Right ventricle myocardium inferior (tissue), 1 donor: ENCODE data around the gene PLCXD3. TPM values are rescaled to one million over a fixed set of nuclear protein-coding genes. Genes with fewer than 3 reads are reported as not detected.

Experiments used
- ATAC-seq: fragments of 200-7000 bp; cut with Tn5 transposase; one replicate; pipeline ENCODE4 v1.9.1; 2020; ENCODE audit warnings: mild to moderate bottlenecking, moderate library complexity
- DNase-seq: peaks from one replicate; pipeline ENCODE4 v3.0.0; 2021; ENCODE audit errors: missing footprints
- intact Hi-C: fragments of 100-400 bp; cut with DNase I; formaldehyde crosslinking; loops from one replicate; pipeline ENCODE4 v1.11.0; 2022
- long read RNA-seq: library from polyadenylated mRNA; unstranded; transcript quantifications from one replicate; pipeline ENCODE4 v2.0.0, GENCODE V29; 2021
- total RNA-seq: library from RNA; stranded (reverse); fragmentation: NEBNext Ultra II Directional; extraction: Animal tissue kit (Norgen Biotek cat#: 25700); gene quantifications from one replicate; pipeline ENCODE4 v1.2.1, GENCODE V29; 2021
- donor health status: DM: no; HTN: yes; CAD: no; lungs with severe emphysema.

Gene PLCXD3
- 76.6 TPM for total RNA-seq
- long read RNA-seq, full-length matches to known transcripts: 1 of 9 reads
- long read RNA-seq, partial matches to known transcripts: 0 of 9 reads
- long read RNA-seq, other reads (novel, unspliced or antisense): 8 of 9 reads

GRCh38 chr5:41510176-41510831, at the start of gene PLCXD3:
Gene PLCXD3, minus strand, starts transcription at chr5:41510601. Its CDS starts 75 bp downstream, at chr5:41510526.
- intact Hi-C loops: no loop called here
- ATAC-seq (peak; percentile 97), DNase-seq (peak; percentile 72)

GRCh38 chr5:41559184-41559583, 48.8 kb upstream of the PLCXD3 start:
- no peak for ATAC-seq
- intact Hi-C loops: no loop called here
- no peak for DNase-seq

GRCh38 chr5:41558295-41558694, 47.9 kb upstream of the PLCXD3 start:
- no peak for ATAC-seq
- no peak for DNase-seq
- intact Hi-C loops: no loop called here

GRCh38 chr5:41547991-41548390, 37.6 kb upstream of the PLCXD3 start:
- DNase-seq: no peak
- intact Hi-C loops: no loop called here
- ATAC-seq: peak; percentile 79

- ATAC-seq: peak; percentile 94
- intact Hi-C loops: no loop called here
- peak; percentile 48 for DNase-seq
These were observed 31.8 kb upstream of the PLCXD3 start for GRCh38 chr5:41542183-41542582.

- intact Hi-C loops: no loop called here
- ATAC-seq: peak; percentile 64
- DNase-seq: no peak
These were observed 29.1 kb upstream of the PLCXD3 start for GRCh38 chr5:41539454-41539853.

GRCh38 chr5:41537581-41537980, 27.2 kb upstream of the PLCXD3 start:
- intact Hi-C loops: no loop called here
- ATAC-seq (no peak), DNase-seq (no peak)

GRCh38 chr5:41532485-41532884, 22.1 kb upstream of the PLCXD3 start:
- intact Hi-C loops: no loop called here
- DNase-seq (no peak), ATAC-seq (no peak)

- intact Hi-C loops: loop anchor here (5.0 to 10.0 kb wide), 2 partner anchors 335 to 622 kb away; partner anchors contain the start of gene C7
These were observed 16.9 kb upstream of the PLCXD3 start for GRCh38 chr5:41527201-41527779.

GRCh38 chr5:41526699-41527098, 16.3 kb upstream of the PLCXD3 start:
- intact Hi-C loops: loop anchor here (5.0 to 10.0 kb wide), 2 partner anchors 334 to 622 kb away; partner anchors contain the start of gene C7
- DNase-seq: no peak
- peak; percentile 45 for ATAC-seq

More at GRCh38 chr5:41527201-41527779, 16.9 kb upstream of the PLCXD3 start:
- DNase-seq (no peak), ATAC-seq (peak; percentile 92)

- intact Hi-C loops: loop anchor here (10.0 kb wide), 1 partner anchor 619 kb away; the partner anchor contains the start of gene C7
- ATAC-seq: no peak
- DNase-seq: no peak
These were observed 13.8 kb upstream of the PLCXD3 start for GRCh38 chr5:41524174-41524573.

- no peak for ATAC-seq
- no peak for DNase-seq
- intact Hi-C loops: loop anchor here (10.0 kb wide), 1 partner anchor 617 kb away; the partner anchor contains the start of gene C7
These were observed 11.9 kb upstream of the PLCXD3 start for GRCh38 chr5:41522193-41522786.

- DNase-seq (no peak), ATAC-seq (no peak)
- intact Hi-C loops: loop anchor here (1.0 to 10.0 kb wide), 2 partner anchors 250 to 615 kb away; partner anchors contain the start of gene C7
These were observed 9.4 kb upstream of the PLCXD3 start for GRCh38 chr5:41519801-41520200.

GRCh38 chr5:41517909-41518308, 7.5 kb upstream of the PLCXD3 start:
- DNase-seq (no peak), ATAC-seq (no peak)
- intact Hi-C loops: no loop called here

GRCh38 chr5:41511241-41511640, 840 bp upstream of the PLCXD3 start:
- DNase-seq: no peak
- intact Hi-C loops: no loop called here
- ATAC-seq: no peak

- intact Hi-C loops: loop anchor here (2.0 kb wide), 1 partner anchor 53 kb away; no protein-coding TSS in a partner anchor
- no peak for DNase-seq
- peak; percentile 23 for ATAC-seq
These were observed 814 bp downstream of the PLCXD3 start for GRCh38 chr5:41509399-41510175.

GRCh38 chr5:41508696-41509398, 1.6 kb downstream of the PLCXD3 start:
- ATAC-seq (peak; percentile 32), DNase-seq (no peak)
- intact Hi-C loops: loop anchor here (2.0 kb wide), 1 partner anchor 52 kb away; no protein-coding TSS in a partner anchor

- intact Hi-C loops: loop anchor here (2.0 kb wide), 1 partner anchor 51 kb away; no protein-coding TSS in a partner anchor
- ATAC-seq: no peak
- DNase-seq: no peak
These were observed 2.2 kb downstream of the PLCXD3 start for GRCh38 chr5:41508186-41508585.
